Measurements from ENCODE around the gene LMNA.

- TF ChIP-seq POLR2A (IDR thresholded peaks at IDR 0.05) (no peak), CTCF (IDR thresholded peaks at IDR 0.05) (no peak)
Observed at GRCh38 chr1:156089704-156090103, 24.8 kb upstream of the LMNA start.
